Testis (tissue), 2 donors: ENCODE results near the gene DENND2D.

Experiments
- CTCF ChIP-seq, 3 experiments: fragments of 450-650 bp in 2 of 3; fragments of 200-600 bp in 1 of 3; sonication (generic) in 1 of 3; IDR thresholded peaks; one replicate each; pipeline ENCODE4 v1.5.1; 2016 to 2019; ENCODE audit warnings: antibody characterized with exemption in 3 of 3, mild to moderate bottlenecking in 2 of 3, moderate library complexity in 1 of 3
- POLR2A ChIP-seq: fragments of 450-650 bp; IDR thresholded peaks from one replicate; pipeline ENCODE4 v1.6.1; 2017; ENCODE audit warnings: antibody characterized with exemption, mild to moderate bottlenecking, moderate library complexity

- TF ChIP-seq CTCF (IDR thresholded peaks at IDR 0.05) (no peak), POLR2A (no peak)
Measured at GRCh38 chr1:111238056-111238795, 37.8 kb upstream of the DENND2D start.
